GM12872 (cell line): ENCODE data around the gene PTPRT.

Experiments
- TF ChIP-seq, protein P1 (sequence below): IDR thresholded peaks from 3 replicates; pipeline ENCODE4 v1.5.1; 2011; ENCODE audit warnings: low read depth, mild to moderate bottlenecking, low read length, moderate library complexity; ENCODE audit not compliant: insufficient read depth

Gene PTPRT

DNA sequence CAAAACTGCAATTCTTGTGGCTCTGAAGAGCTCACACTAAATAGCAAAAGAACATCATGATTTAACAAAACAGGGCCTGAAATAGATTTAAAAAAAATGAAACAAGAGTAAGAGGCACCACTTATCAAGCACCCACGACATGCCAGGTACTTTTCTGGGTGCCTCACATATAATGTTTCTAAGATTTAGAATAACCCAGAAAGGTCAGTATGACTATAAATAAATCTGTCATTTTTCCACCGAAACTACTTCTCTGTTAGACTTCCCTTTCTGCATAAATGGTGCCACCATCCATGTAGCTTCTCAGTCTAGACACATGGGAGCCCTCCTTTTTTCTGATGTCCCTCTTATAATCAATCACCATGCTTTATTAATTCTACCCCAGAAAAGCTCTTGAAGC, 919.2 kb downstream of the PTPRT start:
- TF ChIP-seq, protein P1, sequence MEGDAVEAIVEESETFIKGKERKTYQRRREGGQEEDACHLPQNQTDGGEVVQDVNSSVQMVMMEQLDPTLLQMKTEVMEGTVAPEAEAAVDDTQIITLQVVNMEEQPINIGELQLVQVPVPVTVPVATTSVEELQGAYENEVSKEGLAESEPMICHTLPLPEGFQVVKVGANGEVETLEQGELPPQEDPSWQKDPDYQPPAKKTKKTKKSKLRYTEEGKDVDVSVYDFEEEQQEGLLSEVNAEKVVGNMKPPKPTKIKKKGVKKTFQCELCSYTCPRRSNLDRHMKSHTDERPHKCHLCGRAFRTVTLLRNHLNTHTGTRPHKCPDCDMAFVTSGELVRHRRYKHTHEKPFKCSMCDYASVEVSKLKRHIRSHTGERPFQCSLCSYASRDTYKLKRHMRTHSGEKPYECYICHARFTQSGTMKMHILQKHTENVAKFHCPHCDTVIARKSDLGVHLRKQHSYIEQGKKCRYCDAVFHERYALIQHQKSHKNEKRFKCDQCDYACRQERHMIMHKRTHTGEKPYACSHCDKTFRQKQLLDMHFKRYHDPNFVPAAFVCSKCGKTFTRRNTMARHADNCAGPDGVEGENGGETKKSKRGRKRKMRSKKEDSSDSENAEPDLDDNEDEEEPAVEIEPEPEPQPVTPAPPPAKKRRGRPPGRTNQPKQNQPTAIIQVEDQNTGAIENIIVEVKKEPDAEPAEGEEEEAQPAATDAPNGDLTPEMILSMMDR = no peak

DNA sequence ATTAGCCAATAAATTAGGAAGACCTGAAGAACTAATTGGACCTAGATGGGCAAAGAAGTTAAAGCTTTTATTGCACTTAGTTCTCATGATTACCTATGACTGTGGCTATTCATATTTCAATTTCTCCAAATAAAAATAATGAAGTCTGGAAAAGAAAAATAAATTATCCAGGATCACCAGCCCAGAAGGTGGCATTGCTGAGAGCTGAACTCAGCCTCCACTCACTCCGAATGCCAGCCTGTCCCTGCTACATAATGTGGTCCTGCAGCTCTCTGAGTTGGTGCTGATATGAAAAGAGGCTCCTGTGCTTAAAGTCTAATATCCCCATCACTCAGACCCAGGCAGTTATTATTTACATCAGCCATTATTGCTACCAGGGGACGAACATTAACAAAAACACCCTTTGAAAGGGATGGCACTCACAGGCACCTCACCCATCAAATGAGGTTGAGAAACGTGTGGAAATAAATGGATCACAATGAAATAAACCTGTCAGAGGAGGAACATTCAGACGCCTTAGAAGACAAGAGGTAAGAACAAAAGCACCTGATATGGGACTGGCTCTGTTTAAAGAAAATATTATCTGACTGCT, 921.8 kb downstream of the PTPRT start:
- TF ChIP-seq, protein P1 = no peak

DNA sequence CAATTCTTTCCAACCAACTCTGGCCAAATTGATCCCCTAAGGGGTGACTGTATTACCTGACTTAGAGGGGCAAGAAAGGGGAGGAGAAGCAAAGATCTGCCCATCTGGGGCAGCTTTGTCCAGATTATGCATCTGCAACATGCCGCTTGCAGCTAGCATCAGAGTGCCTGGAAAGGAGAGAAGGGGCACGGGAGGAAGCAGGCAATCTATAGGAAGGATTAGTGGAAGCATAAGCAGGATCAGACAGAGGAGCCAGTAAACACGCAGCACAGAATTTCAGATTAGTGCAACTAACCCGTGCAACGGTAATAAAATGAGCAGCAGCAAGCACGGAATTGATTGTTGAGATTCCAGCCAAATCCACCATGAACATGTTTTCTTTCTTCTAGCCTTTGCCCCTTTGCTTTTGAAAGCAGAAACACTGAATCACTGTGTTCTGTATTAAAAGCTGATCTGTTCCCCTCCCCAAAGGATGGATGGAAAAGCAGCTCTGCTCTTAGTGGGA, 927.9 kb downstream of the PTPRT start:
- TF ChIP-seq, protein P1 = no peak

DNA sequence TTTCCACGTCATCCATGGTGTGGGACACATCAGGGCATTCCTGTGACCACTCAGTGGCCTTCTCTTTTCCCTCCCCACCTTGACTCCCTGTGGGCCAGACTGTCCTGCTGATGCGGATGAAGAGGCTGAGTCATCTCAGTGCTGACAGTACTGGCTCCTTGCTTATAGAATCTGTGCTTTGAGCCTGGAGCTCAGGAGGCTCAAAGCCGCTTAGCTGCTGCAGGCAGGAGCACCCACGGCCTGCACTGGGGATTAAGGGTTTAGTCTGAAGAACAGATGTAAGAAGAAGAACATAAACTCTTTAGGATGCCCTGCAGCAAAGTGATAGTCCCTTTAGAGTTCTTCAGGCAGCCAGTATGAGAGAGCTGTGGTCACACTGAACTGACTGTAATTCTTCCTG, 929.5 kb downstream of the PTPRT start:
- TF ChIP-seq, protein P1 = no peak

DNA sequence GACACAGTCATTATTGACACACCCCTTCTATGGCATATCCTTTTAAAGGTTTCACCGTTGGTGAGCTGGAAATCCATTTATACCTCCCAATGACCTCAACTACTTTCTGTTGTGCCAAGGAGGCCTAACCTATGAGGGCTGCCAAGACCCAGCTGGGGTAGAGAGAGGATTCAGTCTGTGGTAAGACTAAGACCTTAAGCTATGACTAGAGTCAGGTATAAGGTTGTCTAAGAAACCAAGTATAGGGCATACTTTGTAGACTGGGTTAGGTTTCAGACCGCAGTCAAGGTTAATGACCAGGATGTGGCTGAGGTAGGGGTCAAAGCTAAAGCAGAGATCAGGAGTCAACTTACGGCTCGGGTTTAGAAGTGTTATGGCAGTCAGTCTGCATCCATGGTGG, 930.3 kb downstream of the PTPRT start:
- TF ChIP-seq, protein P1 = no peak

DNA sequence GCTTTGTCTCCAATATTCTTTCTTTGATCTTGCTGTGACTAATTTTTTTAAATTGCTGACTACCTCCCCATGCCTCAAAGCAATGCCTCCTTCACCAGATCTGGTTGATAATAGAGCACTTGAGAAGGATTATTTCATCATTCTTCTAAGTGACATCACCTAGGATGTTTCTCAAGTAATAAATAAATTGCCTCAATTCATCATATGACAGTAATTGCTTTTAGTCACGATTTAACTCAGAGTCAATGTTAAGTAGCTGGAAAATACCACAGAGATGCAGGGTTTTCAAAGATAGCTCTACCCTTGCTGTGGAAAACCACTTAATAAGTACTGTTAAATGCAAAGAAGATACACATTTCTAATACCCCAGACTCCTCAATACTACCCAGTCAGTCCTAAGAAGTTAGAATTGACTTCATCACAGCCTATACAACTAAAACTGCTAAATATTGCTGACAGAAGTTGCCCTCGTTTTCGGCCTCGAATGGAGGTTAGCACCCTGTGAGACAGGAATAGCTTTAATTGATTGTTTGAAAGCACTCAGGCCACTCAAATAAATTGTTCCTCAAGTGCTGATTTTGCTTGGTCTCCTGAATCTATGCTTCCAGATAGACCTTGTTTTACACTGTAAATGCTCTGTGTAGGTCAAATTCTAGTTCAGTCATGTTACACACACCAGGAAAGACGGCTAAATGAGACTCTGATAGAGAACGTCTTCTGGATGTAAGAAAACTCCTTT, 931.0 kb downstream of the PTPRT start:
- TF ChIP-seq, protein P1 = no peak

DNA sequence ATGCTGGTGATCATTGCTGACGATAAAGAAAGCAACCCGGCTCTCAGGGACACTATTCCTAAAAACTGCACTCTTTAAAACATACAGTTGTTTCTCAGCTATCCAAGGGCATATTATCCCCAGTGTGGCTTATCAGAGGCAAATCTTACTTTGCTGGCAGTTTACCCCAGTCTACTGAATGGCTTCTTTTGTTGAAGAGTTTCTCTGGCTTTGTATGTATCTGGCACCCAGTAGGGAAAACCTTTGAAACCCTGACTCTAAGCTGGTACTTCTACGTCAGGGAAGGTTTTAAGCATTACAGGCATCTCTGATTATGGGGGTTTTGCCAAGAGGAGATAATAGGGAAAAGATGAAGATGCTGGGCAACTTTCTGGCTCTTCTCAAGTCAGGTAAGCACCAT, 933.9 kb downstream of the PTPRT start:
- TF ChIP-seq, protein P1 = no peak
